C4-2B (cell line): Measurements from ENCODE around the gene MLYCD.
"Not testable (repeated sequence)": the region's sequence is repeated elsewhere in the genome, so short reads cannot be mapped to it uniquely, and the experiment has no call there.

Source experiments
- H3K27ac ChIP-seq: fragments of 450-650 bp; 2 replicates; pipeline ENCODE4 v1.5.1; 2017
- CTCF ChIP-seq: fragments of 450-650 bp; conservative IDR thresholded peaks from 2 replicates; pipeline ENCODE4 v1.5.1; 2017; ENCODE audit warnings: mild to moderate bottlenecking
- ZFX ChIP-seq: fragments of 450-650 bp; IDR thresholded peaks from 2 replicates; pipeline ENCODE4 v1.6.1; 2017

Gene MLYCD

GRCh38 chr16:83948914-83949723 is 50.2 kb downstream of the MLYCD start:
- H3K27ac ChIP-seq: no peak overlapping the region
- TF ChIP-seq CTCF: no peak
- no peak for TF ChIP-seq ZFX

GRCh38 chr16:83949724-83950001 is 50.7 kb downstream of the MLYCD start:
- TF ChIP-seq CTCF: no peak
- TF ChIP-seq ZFX: no peak
- no peak overlapping the region for H3K27ac ChIP-seq

GRCh38 chr16:83950862-83951399 is 52.0 kb downstream of the MLYCD start:
- not testable (repeated sequence) for H3K27ac ChIP-seq

- no peak for TF ChIP-seq CTCF
- TF ChIP-seq ZFX: no peak
- H3K27ac ChIP-seq: no peak overlapping the region
These were observed 52.6 kb downstream of the MLYCD start for GRCh38 chr16:83951544-83951943.

GRCh38 chr16:83952587-83952939 is 53.6 kb downstream of the MLYCD start:
- no peak for TF ChIP-seq CTCF
- TF ChIP-seq ZFX: no peak
- H3K27ac ChIP-seq: peak overlapping the region; percentile 78

GRCh38 chr16:83952940-83953795 is 54.3 kb downstream of the MLYCD start, which contains the start of gene OSGIN1:
OSGIN1 (plus strand) TSS chr16:83953240; CDS start chr16:83957672, 4,432 bp downstream.
- H3K27ac ChIP-seq: peak within 1 kb of the TSS; percentile 78
- no peak for TF ChIP-seq ZFX
- no peak for TF ChIP-seq CTCF

GRCh38 chr16:83953796-83954576 is 55.1 kb downstream of the MLYCD start:
- H3K27ac ChIP-seq: peak overlapping the region; percentile 78
- TF ChIP-seq CTCF (peak; percentile 84), ZFX (no peak)
